COLO668 (cell line): ENCODE data around the gene SLC1A2.
A peak's percentile ranks its signal among the peaks of the same experiment; 100 is the strongest.

Experiments used
- DNase-seq: peaks from one replicate; lab custom pipeline; 2025; ENCODE audit not compliant: unreplicated experiment; lab: John Stamatoyannopoulos, UW

Gene SLC1A2

GRCh38 chr11:35248558-35249323 is 170.6 kb downstream of the SLC1A2 start:
- no peak for DNase-seq

GRCh38 chr11:35247863-35248262 is 171.5 kb downstream of the SLC1A2 start:
- no peak for DNase-seq

- DNase-seq: no peak
Measured at GRCh38 chr11:35247428-35247827, 171.9 kb downstream of the SLC1A2 start.

GRCh38 chr11:35246745-35247144 is 172.6 kb downstream of the SLC1A2 start:
- DNase-seq: no peak

GRCh38 chr11:35245786-35246185 is 173.6 kb downstream of the SLC1A2 start:
- DNase-seq: no peak

GRCh38 chr11:35245056-35245455 is 174.3 kb downstream of the SLC1A2 start:
- DNase-seq: no peak

- DNase-seq: no peak
Measured at GRCh38 chr11:35243774-35244173, 175.6 kb downstream of the SLC1A2 start.

GRCh38 chr11:35242412-35243242 is 176.7 kb downstream of the SLC1A2 start:
- no peak for DNase-seq

- no peak for DNase-seq
Measured at GRCh38 chr11:35241531-35241930, 177.8 kb downstream of the SLC1A2 start.

- no peak for DNase-seq
Measured at GRCh38 chr11:35241083-35241482, 178.3 kb downstream of the SLC1A2 start.

GRCh38 chr11:35239471-35240075 is 179.8 kb downstream of the SLC1A2 start:
- DNase-seq: no peak

- no peak for DNase-seq
Measured at GRCh38 chr11:35238882-35239281, 180.5 kb downstream of the SLC1A2 start.

GRCh38 chr11:35237860-35238715 is 181.3 kb downstream of the SLC1A2 start:
- peak; percentile 19 for DNase-seq

GRCh38 chr11:35237351-35237750 is 182.0 kb downstream of the SLC1A2 start:
- DNase-seq: no peak

GRCh38 chr11:35236667-35237003 is 182.7 kb downstream of the SLC1A2 start:
- no peak for DNase-seq

- DNase-seq: no peak
Measured at GRCh38 chr11:35235936-35236666, 183.3 kb downstream of the SLC1A2 start.

- DNase-seq: no peak
Measured at GRCh38 chr11:35235498-35235897, 183.9 kb downstream of the SLC1A2 start.

GRCh38 chr11:35235157-35235468 is 184.2 kb downstream of the SLC1A2 start:
- no peak for DNase-seq

- no peak for DNase-seq
Measured at GRCh38 chr11:35234460-35235156, 184.8 kb downstream of the SLC1A2 start.

GRCh38 chr11:35233518-35233917 is 185.8 kb downstream of the SLC1A2 start:
- no peak for DNase-seq
